Gastrocnemius medialis (tissue), 4 donors: ENCODE measurements around the gene MRM3.

Source experiments
- CTCF ChIP-seq, 5 experiments: fragments of 450-650 bp in 3 of 5; fragments of 200-600 bp in 2 of 5; sonication (generic) in 2 of 5; IDR thresholded peaks in 4 of 5; conservative IDR thresholded peaks in 1 of 5; 1 replicate in 4 of 5; 2 replicates in 1 of 5; pipeline ENCODE4 v1.5.1; 2016 to 2019; ENCODE audit warnings: antibody characterized with exemption in 5 of 5, mild to moderate bottlenecking in 3 of 5, moderate library complexity in 3 of 5
- POLR2A ChIP-seq, 2 donors: fragments of 450-650 bp; IDR thresholded peaks; one replicate each; pipeline ENCODE4 v1.6.1; 2017; ENCODE audit warnings: antibody characterized with exemption in 2 of 2, mild to moderate bottlenecking in 2 of 2, moderate library complexity in 2 of 2

- no peak for TF ChIP-seq CTCF (IDR thresholded peaks at IDR 0.05 in 4 of 5, conservative IDR thresholded peaks at IDR 0.05 in 1 of 5)
- TF ChIP-seq POLR2A (IDR thresholded peaks at IDR 0.05): no peak
Measured at GRCh38 chr17:737561-738113, 44.5 kb upstream of the MRM3 start.
